GM18909 (cell line): Measurements from ENCODE around the gene DCLK1.

Experiments used
- ATAC-seq: cut with Tn5 transposase; IDR thresholded peaks from one replicate; pipeline ENCODE4 v1.9.1; 2021; ENCODE audit warnings: mild to moderate bottlenecking; ENCODE audit not compliant: unreplicated experiment, poor library complexity

Gene DCLK1

DNA sequence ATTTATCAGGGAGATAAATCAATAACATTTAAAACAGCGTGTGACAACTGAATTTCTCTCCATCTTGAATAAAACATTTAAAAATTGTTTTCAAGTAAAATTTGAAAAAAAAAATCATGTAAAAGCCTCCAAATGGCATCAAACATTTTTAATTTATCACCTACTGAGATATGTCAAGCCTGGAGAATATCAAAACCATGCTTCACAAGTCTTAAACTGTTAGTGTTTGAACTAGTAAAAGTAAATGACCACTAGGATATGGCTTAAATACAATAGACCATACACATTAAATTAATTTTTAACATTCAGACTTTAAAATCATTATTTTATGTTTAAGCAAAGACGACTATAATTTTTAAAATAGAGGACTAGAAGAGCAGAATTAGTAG, 281.9 kb downstream of the DCLK1 start:
- ATAC-seq: no peak

DNA sequence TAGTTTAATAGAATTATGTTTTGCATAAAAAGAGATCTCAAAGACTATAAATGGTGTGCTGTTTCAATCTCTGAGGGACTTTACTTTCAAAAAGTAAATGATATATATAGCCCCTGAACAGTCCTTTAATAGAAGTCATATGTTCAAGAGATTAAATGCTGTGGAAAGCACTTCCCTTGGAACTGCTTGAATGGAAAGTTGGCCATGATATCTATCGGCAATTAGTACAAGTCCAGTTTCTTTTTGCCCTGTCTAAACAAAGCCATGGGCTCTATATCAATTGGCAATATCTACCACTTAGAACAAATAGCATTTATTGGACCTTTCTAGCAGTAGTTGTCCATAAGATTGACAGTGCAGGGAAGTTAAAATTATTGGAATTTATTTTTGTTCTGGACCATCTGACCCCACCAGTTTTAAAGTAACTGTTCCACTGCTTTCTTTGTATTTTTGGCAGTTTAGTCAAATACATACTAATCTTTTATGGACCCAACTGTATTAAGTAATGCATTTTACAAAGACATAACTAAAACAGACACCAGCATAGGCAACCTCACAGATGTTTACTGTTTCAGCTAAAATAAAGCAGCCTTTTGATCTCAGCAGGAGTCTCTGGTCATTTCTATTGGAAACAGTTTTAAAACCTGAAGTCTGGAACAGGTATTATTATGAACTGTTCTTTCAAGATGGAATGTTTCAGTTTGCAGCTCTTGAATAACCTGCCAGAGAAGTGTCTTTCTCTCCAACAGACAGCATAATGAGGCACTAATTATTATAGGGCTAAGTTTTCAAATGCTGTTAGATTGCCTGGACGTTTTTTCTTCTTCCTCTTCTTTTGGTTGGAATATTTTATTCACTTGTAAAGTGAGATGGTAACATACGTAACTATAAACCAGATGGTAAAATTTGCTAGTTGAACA, 282.6 kb downstream of the DCLK1 start:
- no peak for ATAC-seq

GRCh38 chr13:35843272-35843671, 287.9 kb downstream of the DCLK1 start:
- ATAC-seq: no peak

DNA sequence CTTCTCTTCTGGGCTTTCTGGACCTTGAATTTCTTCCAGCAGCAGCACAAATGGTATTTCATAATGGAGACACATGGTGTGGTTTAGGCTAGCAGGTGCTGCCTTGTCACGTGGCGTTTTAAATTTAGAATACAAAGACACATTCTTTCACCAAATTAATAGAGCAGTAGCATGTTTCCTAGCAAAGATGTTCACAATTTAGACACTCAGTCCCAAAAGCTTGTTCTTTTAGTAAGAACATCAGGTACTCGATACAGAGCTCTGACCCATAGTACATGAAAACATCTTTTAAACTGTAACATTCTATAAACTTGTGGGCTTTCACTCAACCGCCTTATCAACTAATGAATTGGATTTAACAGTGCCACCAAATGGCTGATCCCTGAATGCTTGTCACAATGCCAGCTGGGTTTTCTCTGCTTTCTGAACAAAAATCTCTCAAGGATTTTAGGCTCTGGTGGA, 290.1 kb downstream of the DCLK1 start:
- no peak for ATAC-seq

DNA sequence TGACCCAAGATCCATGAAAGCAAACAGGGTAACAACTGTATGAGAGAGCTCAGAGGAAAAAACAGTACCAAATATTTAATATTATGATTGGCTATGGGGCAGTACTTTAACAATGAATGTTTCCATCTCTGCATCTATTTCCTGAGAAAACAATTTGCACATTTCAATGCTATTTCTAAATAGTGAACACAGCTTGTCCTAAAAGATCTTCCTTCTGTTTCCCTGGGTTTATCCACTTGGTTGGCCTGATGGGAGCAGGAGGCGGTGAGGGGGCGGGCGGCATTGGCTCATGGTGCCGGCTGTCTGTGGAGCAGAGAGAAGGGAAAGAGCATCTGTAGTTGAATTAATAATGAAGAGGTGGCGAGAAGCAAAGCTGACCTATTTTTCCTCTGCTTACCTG, 291.4 kb downstream of the DCLK1 start:
- ATAC-seq: no peak

DNA sequence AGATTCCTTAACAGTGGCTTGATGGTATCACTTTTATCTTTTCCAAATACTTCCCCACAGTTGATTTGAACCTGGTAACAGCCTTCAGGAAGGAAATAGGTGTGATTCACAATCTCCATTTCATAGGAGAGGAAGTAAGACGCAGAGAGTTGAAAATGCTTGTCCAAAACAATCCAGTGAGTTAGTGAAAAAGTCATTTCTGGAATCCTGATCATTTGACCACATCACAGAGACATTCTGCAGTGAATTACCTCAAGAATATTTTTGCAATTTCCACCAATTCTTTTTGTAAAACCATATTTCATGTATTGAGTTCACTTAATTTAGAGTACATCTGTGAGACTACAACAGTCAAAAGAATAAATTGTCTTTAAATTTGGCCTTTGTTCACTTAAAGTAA, 292.8 kb downstream of the DCLK1 start:
- ATAC-seq: no peak

GRCh38 chr13:35836446-35836845, 294.7 kb downstream of the DCLK1 start:
- ATAC-seq: no peak

DNA sequence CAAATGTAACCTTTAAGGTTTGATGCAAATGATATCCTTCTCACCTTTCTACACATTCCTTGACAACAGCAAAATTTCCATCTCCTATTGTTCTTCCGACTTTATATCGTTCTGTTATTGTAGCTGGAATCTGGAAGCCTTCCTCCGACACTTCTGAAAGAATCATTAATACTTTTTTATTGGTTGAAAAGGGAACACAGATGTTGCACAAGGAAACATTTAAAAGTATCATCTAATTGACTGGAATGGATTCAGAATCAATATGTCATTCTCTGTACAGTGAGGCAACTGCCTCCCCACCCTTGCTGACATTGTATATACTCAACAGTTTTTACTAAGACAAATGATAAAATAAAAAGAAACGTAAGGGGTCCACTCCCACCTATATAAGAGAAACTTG, 295.2 kb downstream of the DCLK1 start:
- no peak for ATAC-seq

GRCh38 chr13:35833608-35834275, 297.4 kb downstream of the DCLK1 start:
- no peak for ATAC-seq

- no peak for ATAC-seq
Observed at GRCh38 chr13:35833031-35833430, 298.2 kb downstream of the DCLK1 start.

DNA sequence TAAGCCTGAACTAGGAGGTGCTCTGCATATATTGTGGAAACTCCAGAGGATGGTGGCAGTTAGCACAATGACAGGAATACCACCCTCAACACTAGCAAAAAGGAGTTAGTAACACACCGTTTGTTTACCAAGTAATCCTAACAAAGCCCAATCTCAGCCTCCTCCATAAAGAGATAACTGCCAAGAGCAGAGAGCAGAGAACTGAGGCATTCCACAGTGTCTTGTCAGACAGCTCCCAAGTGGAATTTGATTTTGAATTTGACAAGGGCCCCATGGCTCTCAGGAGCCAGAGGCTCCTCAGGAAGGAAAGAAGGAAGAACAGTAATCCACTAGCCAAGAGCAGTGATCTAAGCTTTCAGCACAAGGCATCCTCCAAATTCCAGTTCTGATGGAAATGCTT, 298.6 kb downstream of the DCLK1 start:
- no peak for ATAC-seq

GRCh38 chr13:35830850-35831450, 300.2 kb downstream of the DCLK1 start:
- no peak for ATAC-seq

GRCh38 chr13:35826626-35827254, 304.4 kb downstream of the DCLK1 start:
- ATAC-seq: no peak

DNA sequence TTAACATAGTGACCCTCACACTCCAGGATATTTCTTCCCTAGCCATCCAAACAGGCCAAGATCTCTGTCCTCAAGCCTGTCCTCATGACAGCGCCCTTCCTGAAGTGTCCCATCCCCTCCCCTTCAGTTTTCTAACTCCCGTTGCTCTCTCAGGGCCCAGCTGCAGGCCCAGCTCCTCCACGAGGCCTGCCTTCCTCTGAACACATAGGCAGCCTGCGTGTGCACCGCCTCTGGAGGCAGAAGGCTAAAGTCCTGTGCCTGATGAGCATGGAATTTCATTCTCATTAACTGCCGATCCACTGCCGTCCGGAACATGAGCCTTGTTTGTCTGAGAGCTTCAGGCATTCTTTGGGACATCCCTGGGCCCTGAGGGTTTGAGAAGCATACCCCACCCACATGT, 306.4 kb downstream of the DCLK1 start:
- ATAC-seq: no peak

DNA sequence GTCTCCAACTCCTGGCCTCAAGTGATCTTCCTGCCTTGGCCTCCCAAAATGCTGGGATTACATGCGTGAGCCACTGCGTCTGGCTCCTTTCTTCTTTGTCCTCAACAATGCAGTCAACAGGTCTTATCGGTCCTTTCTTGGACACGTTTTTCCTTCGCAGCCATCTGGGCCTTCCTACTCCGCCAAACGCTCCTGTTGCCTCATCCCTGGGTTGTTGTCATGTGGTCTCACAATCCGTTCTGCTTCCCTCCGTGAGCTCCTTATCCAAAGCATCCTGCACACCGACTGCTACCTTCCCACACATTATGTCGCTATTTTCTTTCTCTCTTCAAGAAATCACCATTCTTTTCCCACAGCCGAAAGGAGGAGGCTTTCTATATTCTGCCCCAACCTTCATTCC, 306.8 kb downstream of the DCLK1 start:
- no peak for ATAC-seq

DNA sequence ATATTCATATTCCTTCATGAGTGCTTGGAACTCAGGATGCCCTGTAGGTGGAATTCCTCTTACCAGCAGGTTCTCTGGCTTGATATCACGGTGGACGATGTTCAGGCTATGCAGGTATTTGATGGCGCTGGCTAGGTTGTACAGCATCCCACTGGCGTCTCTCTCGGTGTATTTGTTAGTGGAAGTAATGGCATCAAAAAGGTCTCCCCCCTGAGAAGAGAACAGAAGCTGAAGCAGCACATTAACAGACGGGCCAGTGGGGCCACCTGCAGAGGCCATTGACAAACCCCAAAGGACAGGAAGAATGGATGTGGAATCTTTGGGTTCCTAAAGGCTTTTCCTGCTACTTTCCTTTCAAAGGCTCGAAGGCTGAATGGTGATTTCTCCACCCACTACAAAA, 308.5 kb downstream of the DCLK1 start:
- ATAC-seq: no peak

DNA sequence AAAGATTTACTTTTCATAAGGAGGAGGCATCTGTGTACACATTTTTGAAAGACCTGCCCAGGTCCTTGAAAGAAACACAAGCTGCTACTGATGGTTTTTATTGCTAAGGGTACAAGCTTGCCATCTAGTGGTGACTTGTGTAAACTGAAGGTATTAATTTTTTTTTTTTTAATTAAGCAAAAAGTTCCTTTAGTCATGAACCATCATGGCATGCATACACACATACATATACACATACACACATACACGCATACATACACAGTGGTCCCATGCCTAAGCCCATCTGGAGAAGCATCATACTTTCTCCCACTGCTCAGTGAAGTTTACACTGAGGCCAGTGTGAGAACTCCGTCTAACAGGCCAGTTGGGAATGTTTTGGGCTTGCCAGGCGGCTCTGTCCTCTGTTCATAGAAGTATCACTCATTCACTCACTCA, 312.5 kb downstream of the DCLK1 start:
- no peak for ATAC-seq

GRCh38 chr13:35817642-35818607, 313.3 kb downstream of the DCLK1 start:
- no peak for ATAC-seq

DNA sequence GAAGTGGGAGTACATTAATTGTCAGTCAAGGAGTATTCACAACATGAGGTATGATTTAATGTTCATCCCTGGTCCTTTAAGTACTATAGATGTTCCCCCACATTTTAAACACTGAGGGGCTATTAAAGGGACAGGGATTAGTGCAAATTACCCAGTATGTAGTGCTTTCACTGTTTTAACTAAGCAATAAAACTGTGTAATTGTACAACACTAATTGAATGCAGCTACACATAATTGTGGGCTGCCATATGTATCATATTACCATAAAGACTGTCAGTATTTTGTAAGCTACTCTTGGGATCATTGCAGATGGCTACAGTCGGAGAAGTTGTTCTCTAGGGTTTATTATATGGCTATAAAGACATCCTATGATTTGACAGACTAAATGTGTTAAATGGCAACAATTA, 316.6 kb downstream of the DCLK1 start:
- no peak for ATAC-seq

DNA sequence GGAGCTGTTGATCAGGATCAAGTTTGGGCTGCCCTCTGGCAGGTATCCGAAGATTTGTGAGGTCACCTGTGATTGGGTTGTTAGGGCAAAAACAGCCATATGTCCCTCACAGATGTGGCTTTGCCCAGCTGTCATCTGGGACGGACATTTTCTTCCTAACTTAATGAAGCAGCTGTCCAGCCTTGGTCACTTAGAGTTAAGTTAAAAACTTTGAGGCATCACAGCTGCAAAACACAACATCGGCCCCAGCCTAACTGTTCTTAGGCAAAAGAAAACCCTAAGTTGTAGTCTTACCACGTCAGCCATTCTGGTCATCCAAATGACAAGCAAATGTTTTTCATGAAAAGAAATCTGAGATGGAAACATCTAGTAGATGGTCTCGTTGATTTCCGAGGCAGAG, 318.4 kb downstream of the DCLK1 start:
- ATAC-seq: no peak
